Measurements from ENCODE around the gene SP100.

DNA sequence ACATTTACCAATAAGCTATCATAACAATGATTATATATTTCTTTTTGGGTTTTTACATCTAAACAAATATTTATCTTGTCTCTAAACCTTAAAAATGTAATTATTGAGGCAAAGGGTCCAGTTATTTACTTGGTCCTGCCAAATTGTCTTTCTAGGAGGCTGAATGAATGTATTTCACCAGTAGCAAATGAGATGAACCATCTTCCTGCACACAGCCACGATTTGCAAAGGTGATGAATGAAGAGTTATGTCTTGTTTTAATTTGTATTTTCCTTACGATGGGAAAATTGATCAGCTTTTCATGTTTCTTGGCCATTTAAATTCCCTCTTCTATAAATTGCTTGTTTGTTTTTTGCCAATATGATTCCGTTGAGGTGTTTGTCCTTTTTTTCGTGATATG lies 1.4 kb downstream of the SP100 start:
- TF ChIP-seq, protein P1, sequence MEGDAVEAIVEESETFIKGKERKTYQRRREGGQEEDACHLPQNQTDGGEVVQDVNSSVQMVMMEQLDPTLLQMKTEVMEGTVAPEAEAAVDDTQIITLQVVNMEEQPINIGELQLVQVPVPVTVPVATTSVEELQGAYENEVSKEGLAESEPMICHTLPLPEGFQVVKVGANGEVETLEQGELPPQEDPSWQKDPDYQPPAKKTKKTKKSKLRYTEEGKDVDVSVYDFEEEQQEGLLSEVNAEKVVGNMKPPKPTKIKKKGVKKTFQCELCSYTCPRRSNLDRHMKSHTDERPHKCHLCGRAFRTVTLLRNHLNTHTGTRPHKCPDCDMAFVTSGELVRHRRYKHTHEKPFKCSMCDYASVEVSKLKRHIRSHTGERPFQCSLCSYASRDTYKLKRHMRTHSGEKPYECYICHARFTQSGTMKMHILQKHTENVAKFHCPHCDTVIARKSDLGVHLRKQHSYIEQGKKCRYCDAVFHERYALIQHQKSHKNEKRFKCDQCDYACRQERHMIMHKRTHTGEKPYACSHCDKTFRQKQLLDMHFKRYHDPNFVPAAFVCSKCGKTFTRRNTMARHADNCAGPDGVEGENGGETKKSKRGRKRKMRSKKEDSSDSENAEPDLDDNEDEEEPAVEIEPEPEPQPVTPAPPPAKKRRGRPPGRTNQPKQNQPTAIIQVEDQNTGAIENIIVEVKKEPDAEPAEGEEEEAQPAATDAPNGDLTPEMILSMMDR (IDR thresholded peaks at IDR 0.05), result no peak
- no peak for TF ChIP-seq POLR2A (IDR thresholded peaks at IDR 0.05)

All from testis (tissue), 2 donors.